Loucy (cell line): ENCODE data around the gene PACC1.

Source experiments
- H2AFZ ChIP-seq: fragments of 200-600 bp; sonication (generic); 2 replicates; pipeline ENCODE4 v1.6.0; 2016; ENCODE audit warnings: antibody characterized with exemption, mild to moderate bottlenecking, low read length, moderate library complexity
- H3F3A ChIP-seq: fragments of 200-600 bp; 2 replicates; pipeline ENCODE4 v1.6.0; 2016; ENCODE audit warnings: antibody characterized with exemption, low read depth, mild to moderate bottlenecking
- H3K27me3 ChIP-seq: fragments of 200-600 bp; sonication (generic); 2 replicates; pipeline ENCODE4 v1.6.1; 2014; ENCODE audit warnings: low read length, mild to moderate bottlenecking; ENCODE audit not compliant: insufficient read depth, poor library complexity, severe bottlenecking
- H3K36me3 ChIP-seq: fragments of 200-600 bp; sonication (generic); 2 replicates; pipeline ENCODE4 v1.6.1; 2016; ENCODE audit warnings: low read length; ENCODE audit not compliant: insufficient read depth
- H3K4me1 ChIP-seq: fragments of 200-600 bp; sonication (generic); 2 replicates; pipeline ENCODE4 v1.5.1; 2014; ENCODE audit warnings: low read length, mild to moderate bottlenecking; ENCODE audit not compliant: insufficient read depth, poor library complexity, severe bottlenecking
- H3K4me2 ChIP-seq: fragments of 200-600 bp; sonication (generic); 2 replicates; pipeline ENCODE4 v1.6.0; 2014; ENCODE audit warnings: antibody characterized with exemption, low read length, low read depth, mild to moderate bottlenecking; ENCODE audit not compliant: poor library complexity, severe bottlenecking
- H3K4me3 ChIP-seq: fragments of 200-600 bp; sonication (generic); 2 replicates; pipeline ENCODE4 v1.5.1; 2014; ENCODE audit warnings: low read length, mild to moderate bottlenecking, mixed read lengths; ENCODE audit not compliant: poor library complexity, severe bottlenecking
- H3K79me2 ChIP-seq: fragments of 200-600 bp; sonication (generic); 2 replicates; pipeline ENCODE4 v1.6.1; 2014; ENCODE audit warnings: low read length; ENCODE audit not compliant: insufficient read depth
- H3K9ac ChIP-seq: fragments of 200-600 bp; sonication (generic); 2 replicates; pipeline ENCODE4 v1.6.0; 2014; ENCODE audit warnings: mild to moderate bottlenecking, low read depth, low read length, moderate library complexity; ENCODE audit not compliant: poor library complexity, severe bottlenecking
- H3K9me2 ChIP-seq: fragments of 200-600 bp; sonication (generic); replicated peaks from 2 replicates; pipeline ENCODE4 v1.6.1; 2016; ENCODE audit warnings: low read depth, low read length, mixed read lengths
- H3K9me3 ChIP-seq: fragments of 200-600 bp; sonication (generic); 2 replicates; pipeline ENCODE4 v1.6.1; 2014; ENCODE audit warnings: mild to moderate bottlenecking, antibody characterized with exemption, low read length, low read depth; ENCODE audit not compliant: insufficient read depth
- H4K20me1 ChIP-seq: fragments of 200-600 bp; sonication (generic); 2 replicates; pipeline ENCODE4 v1.6.0; 2014; ENCODE audit warnings: antibody characterized with exemption, low read length, mild to moderate bottlenecking; ENCODE audit not compliant: insufficient read depth, poor library complexity, severe bottlenecking
- EZH2phosphoT487 ChIP-seq: fragments of 200-600 bp; IDR thresholded peaks from 2 replicates; pipeline ENCODE4 v1.6.1; 2018; ENCODE audit warnings: antibody characterized with exemption, mild to moderate bottlenecking, moderate library complexity, borderline replicate concordance
- TF ChIP-seq, protein P1 (sequence below): fragments of 200-600 bp; sonication (generic); conservative IDR thresholded peaks from 2 replicates; pipeline ENCODE4 v1.5.1; 2014; ENCODE audit warnings: mild to moderate bottlenecking, antibody characterized with exemption, low read length

The PACC1 gene

DNA sequence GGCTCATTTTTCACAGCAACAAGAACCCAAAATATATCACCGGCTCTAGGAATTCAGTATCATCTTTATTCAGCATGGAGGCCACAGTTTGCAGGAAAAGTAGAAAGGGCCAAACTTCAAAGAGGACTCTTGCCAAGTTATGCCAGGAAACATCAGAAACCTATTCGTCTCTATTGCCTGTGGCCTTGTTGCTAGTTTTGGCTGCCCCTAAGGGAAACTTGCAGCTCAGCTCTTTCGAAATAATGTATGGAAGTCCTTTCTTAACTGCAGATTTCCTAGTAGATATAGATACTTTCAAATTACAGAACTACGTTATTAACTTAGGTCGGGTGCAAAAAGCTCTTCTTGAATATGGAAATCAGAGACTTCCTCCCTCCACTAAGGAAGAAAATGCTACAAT is 13.8 kb upstream of the PACC1 start:
- H3K9ac ChIP-seq = no peak overlapping the region

DNA sequence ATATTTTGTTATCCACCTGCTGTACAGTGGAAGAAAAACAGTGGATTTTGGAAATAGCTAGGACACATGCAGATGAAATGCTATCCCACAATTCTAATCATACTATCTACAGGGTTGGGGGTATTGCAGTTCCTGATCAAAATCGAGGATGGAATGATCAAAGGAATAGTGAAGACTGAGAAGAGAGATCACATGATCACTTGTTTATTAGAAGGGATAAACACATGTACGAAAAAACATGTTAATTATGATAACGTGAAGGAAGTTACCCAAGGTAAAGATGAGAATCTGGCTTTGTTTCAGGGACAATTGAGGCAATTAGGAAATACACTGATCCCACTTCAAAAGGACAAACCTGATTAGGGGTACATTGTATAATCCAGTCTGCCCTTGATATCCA is 9.2 kb upstream of the PACC1 start:
- Histone ChIP-seq H3K9me2 (no peaks in the 10 kb centered on the region), H4K20me1 (no peaks in the 10 kb centered on the region), H3K36me3 (no peaks in the 10 kb centered on the region), H3K79me2 (no peaks in the 10 kb centered on the region), H3K9me3 (no peaks in the 10 kb centered on the region), H2AFZ (no peak overlapping the region), H3K4me3 (no peak overlapping the region), H3K4me1 (no peaks in the 10 kb centered on the region), H3K9ac (no peak overlapping the region), H3K27me3 (no peaks in the 10 kb centered on the region), H3F3A (no peaks in the 10 kb centered on the region), H3K4me2 (no peak overlapping the region)
- TF ChIP-seq, protein P1, sequence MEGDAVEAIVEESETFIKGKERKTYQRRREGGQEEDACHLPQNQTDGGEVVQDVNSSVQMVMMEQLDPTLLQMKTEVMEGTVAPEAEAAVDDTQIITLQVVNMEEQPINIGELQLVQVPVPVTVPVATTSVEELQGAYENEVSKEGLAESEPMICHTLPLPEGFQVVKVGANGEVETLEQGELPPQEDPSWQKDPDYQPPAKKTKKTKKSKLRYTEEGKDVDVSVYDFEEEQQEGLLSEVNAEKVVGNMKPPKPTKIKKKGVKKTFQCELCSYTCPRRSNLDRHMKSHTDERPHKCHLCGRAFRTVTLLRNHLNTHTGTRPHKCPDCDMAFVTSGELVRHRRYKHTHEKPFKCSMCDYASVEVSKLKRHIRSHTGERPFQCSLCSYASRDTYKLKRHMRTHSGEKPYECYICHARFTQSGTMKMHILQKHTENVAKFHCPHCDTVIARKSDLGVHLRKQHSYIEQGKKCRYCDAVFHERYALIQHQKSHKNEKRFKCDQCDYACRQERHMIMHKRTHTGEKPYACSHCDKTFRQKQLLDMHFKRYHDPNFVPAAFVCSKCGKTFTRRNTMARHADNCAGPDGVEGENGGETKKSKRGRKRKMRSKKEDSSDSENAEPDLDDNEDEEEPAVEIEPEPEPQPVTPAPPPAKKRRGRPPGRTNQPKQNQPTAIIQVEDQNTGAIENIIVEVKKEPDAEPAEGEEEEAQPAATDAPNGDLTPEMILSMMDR = no peak

More for the DNA sequence above, 13.8 kb upstream of the PACC1 start:
- H3K9me2 ChIP-seq = no peaks in the 10 kb centered on the region
- H3K4me1 ChIP-seq = peaks cover 23% of the 10 kb centered on the region
- H4K20me1 ChIP-seq = no peaks in the 10 kb centered on the region
- TF ChIP-seq, protein P1 = no peak
- no peak for TF ChIP-seq EZH2phosphoT487
- H3K36me3 ChIP-seq = no peaks in the 10 kb centered on the region
- no peak overlapping the region for H3K4me3 ChIP-seq
- H3K9me3 ChIP-seq = no peaks in the 10 kb centered on the region
- no peaks in the 10 kb centered on the region for H3K79me2 ChIP-seq
- H3F3A ChIP-seq = no peaks in the 10 kb centered on the region
- no peak overlapping the region for H3K4me2 ChIP-seq
- no peak overlapping the region for H2AFZ ChIP-seq
- H3K27me3 ChIP-seq = no peaks in the 10 kb centered on the region

DNA sequence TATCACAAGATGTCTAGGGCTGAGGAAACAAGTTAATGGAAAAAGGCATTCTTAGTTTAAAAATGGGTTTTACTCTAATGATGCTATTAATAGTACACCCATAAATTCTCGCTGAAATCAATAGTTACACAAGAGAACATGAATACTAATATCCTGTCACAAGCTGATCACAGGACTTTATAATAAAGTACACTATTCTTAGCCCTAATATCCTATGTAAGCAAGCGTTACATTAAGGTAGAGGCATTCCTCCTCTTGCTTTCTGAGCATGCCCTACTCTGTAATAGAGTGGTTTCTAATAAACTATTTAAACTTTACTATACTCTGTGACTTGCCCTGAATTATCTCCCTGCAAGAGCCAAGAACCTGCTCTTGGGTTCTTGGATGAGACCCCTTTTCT is 6.5 kb upstream of the PACC1 start:
- Histone ChIP-seq H4K20me1 (no peaks in the 10 kb centered on the region), H3K79me2 (no peaks in the 10 kb centered on the region), H3K4me1 (peaks cover 1% of the 10 kb centered on the region), H3K9ac (no peak overlapping the region), H3K27me3 (no peaks in the 10 kb centered on the region), H3K9me2 (no peaks in the 10 kb centered on the region), H2AFZ (no peak overlapping the region), H3K36me3 (no peaks in the 10 kb centered on the region), H3F3A (no peaks in the 10 kb centered on the region), H3K4me3 (no peak overlapping the region), H3K9me3 (no peaks in the 10 kb centered on the region), H3K4me2 (no peak overlapping the region)
- TF ChIP-seq, protein P1 = no peak
